Fibroblast of lung (primary cell): ENCODE data around the gene QSOX1. TPM values are rescaled to one million over a fixed set of nuclear protein-coding genes. Genes with fewer than 3 reads are reported as not detected.
"Not testable (repeated sequence)": the region's sequence is repeated elsewhere in the genome, so short reads cannot be mapped to it uniquely, and the experiment has no call there.

Source experiments
- DNase-seq, 2 donors: peaks; one replicate each; pipeline versions ENCODE4 v3.0.0 to v3.0.0-alpha.2; 2010; ENCODE audit warnings: low read depth in 2 of 2
- H2AFZ ChIP-seq: 2 replicates; pipeline ENCODE4 v1.5.1; 2012; ENCODE audit warnings: low read length, control low read depth, inconsistent platforms
- H3K27ac ChIP-seq: 2 replicates; pipeline ENCODE4 v1.5.1; 2011; ENCODE audit warnings: low read length, control low read depth; ENCODE audit not compliant: insufficient read depth
- H3K27me3 ChIP-seq: 2 replicates; pipeline ENCODE4 v1.5.1; 2011; ENCODE audit warnings: mild to moderate bottlenecking, low read length; ENCODE audit not compliant: control insufficient read depth, insufficient read depth
- H3K36me3 ChIP-seq: 2 replicates; pipeline ENCODE4 v1.5.1; 2011; ENCODE audit warnings: low read length; ENCODE audit not compliant: control insufficient read depth, insufficient read depth
- H3K4me1 ChIP-seq: 2 replicates; pipeline ENCODE4 v1.5.1; 2011; ENCODE audit warnings: low read length; ENCODE audit not compliant: control insufficient read depth, insufficient read depth; ENCODE audit errors: extremely low read depth
- H3K4me2 ChIP-seq: 2 replicates; pipeline ENCODE4 v1.5.1; 2011; ENCODE audit warnings: low read length, control low read depth; ENCODE audit not compliant: insufficient read depth; ENCODE audit errors: extremely low read depth
- H3K4me3 ChIP-seq, 4 experiments: fragments of 200-600 bp in 1 of 4; sonication (generic) in 1 of 4; replicated peaks in 1 of 4; 2 replicates each; pipeline ENCODE4 v1.5.1; 2011 to 2016; ENCODE audit warnings: low read length in 4 of 4, low read depth in 3 of 4, mild to moderate bottlenecking in 3 of 4, control low read depth in 2 of 4, inconsistent platforms in 1 of 4, mixed read lengths in 1 of 4; ENCODE audit not compliant: insufficient read depth in 1 of 4; ENCODE audit errors: control extremely low read depth in 1 of 4
- H3K79me2 ChIP-seq: 2 replicates; pipeline ENCODE4 v1.5.1; 2012; ENCODE audit warnings: mild to moderate bottlenecking, low read length, inconsistent platforms; ENCODE audit not compliant: control insufficient read depth, insufficient read depth
- H3K9ac ChIP-seq: 2 replicates; pipeline ENCODE4 v1.5.1; 2011; ENCODE audit warnings: mild to moderate bottlenecking, low read length, control low read depth; ENCODE audit not compliant: insufficient read depth
- H3K9me3 ChIP-seq: 2 replicates; pipeline ENCODE4 v1.5.1; 2012; ENCODE audit warnings: low read depth, low read length; ENCODE audit not compliant: control insufficient read depth, insufficient read depth
- H4K20me1 ChIP-seq: 2 replicates; pipeline ENCODE4 v1.5.1; 2011; ENCODE audit warnings: low read length; ENCODE audit not compliant: control insufficient read depth, insufficient read depth; ENCODE audit errors: extremely low read depth
- EZH2 ChIP-seq: IDR thresholded peaks from 2 replicates; pipeline ENCODE4 v1.5.1; 2012; ENCODE audit warnings: low read length, control low read depth, mild to moderate bottlenecking; ENCODE audit errors: missing control alignments
- polyA plus RNA-seq, 2 donors: library from polyadenylated mRNA; depleted of rRNA in 1 of 2; stranded (reverse) in 1 of 2; unstranded in 1 of 2; fragments of >200 nt; gene quantifications; 2 replicates each; pipeline ENCODE4 v1.2.1, GENCODE V29; 2011 to 2012; ENCODE audit warnings: missing spikeins in 1 of 2
- total RNA-seq: library from RNA; depleted of rRNA; stranded (reverse); fragments of >200 nt; gene quantifications from 2 replicates; pipeline ENCODE4 v1.2.1, GENCODE V29; 2014
- TF ChIP-seq, protein P1 (sequence below), 2 donors: IDR thresholded peaks in 1 of 2; conservative IDR thresholded peaks in 1 of 2; 1 replicate in 1 of 2; 2 replicates in 1 of 2; pipeline ENCODE4 v1.5.1; 2011 to 2012; ENCODE audit warnings: low read length in 2 of 2, control low read depth in 1 of 2, inconsistent platforms in 1 of 2, low read depth in 1 of 2, mild to moderate bottlenecking in 1 of 2

The QSOX1 gene
- total and polyA plus RNA-seq, 2 donors (not counting 1 experiment from before 2014, with no cell fraction given), result 799 to 1,312 TPM

DNA sequence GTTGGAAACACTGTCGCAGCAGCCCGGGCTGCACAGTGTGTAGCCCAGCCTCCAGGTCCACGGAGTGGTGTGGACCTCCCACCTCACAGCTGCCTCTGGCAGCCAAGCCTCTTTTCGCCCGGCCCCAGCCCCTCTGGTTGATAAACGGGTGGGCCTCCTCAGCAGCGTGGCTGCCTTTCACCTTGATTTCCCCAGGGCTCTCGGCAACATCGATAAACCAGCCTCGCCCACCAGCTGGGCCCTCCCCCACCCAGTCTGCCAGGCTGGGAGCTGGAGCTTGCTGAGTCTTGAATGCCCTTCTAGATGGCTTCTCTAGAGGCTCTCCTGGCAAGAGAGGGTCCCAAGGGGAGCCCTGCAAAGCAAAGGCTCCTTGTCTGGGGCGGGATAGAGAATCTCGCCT lies 44.3 kb downstream of the QSOX1 start:
- Histone ChIP-seq H3K9me3 (no peaks in the 10 kb centered on the region), H3K4me3 (no peak overlapping the region), H3K4me1 (no peaks in the 10 kb centered on the region), H3K9ac (no peak overlapping the region), H2AFZ (no peak overlapping the region), H3K27ac (no peak overlapping the region), H4K20me1 (no peaks in the 10 kb centered on the region), H3K79me2 (no peaks in the 10 kb centered on the region), H3K27me3 (no peaks in the 10 kb centered on the region), H3K36me3 (peaks cover 35% of the 10 kb centered on the region), H3K4me2 (no peak overlapping the region)
- no peak for TF ChIP-seq EZH2
- TF ChIP-seq, protein P1, sequence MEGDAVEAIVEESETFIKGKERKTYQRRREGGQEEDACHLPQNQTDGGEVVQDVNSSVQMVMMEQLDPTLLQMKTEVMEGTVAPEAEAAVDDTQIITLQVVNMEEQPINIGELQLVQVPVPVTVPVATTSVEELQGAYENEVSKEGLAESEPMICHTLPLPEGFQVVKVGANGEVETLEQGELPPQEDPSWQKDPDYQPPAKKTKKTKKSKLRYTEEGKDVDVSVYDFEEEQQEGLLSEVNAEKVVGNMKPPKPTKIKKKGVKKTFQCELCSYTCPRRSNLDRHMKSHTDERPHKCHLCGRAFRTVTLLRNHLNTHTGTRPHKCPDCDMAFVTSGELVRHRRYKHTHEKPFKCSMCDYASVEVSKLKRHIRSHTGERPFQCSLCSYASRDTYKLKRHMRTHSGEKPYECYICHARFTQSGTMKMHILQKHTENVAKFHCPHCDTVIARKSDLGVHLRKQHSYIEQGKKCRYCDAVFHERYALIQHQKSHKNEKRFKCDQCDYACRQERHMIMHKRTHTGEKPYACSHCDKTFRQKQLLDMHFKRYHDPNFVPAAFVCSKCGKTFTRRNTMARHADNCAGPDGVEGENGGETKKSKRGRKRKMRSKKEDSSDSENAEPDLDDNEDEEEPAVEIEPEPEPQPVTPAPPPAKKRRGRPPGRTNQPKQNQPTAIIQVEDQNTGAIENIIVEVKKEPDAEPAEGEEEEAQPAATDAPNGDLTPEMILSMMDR (conservative IDR thresholded peaks at IDR 0.05 in 1 of 2, IDR thresholded peaks at IDR 0.05 in 1 of 2; ENCODE audit: low read depth in 1 of 2, low read length in 2 of 2), result no peak
- no peak for DNase-seq

DNA sequence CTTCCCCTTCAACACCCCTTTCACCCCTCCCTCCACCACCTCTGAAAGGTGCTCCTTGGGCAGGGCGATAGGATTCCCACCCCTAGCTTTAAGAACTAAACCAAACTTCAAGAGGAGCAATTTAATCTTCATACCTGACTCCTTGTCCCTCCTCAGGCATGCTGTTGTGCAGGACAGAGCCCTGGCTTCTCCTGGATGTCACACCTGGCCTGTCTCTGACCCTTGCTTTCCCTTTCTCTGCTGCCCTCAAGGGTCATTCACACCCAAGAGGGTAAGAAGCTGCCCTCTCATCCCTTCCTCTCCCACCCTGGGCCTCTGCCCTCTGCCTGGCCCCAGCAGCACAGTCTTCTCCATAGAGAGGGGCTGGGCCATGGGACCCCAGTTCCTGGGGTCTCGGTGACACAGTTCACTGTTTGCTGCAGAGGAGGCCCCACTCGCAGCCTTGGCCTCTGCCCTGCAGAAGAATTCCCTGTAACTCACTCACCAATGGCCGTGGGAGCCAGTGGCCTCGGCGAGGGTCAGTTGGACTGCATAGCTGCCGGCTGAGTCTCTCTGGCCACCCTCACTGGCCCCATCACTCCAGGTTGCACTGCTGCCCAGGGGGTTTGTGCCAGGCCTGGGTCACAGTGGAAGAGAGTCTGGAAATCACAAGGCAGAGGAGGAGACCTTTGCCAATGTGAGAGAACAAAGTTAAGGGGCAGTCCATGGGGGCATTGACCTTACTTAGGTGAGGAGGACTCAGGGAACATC lies 47.0 kb downstream of the QSOX1 start:
- Histone ChIP-seq H3K4me1 (no peaks in the 10 kb centered on the region), H3K9me3 (no peaks in the 10 kb centered on the region), H3K79me2 (no peaks in the 10 kb centered on the region), H4K20me1 (no peaks in the 10 kb centered on the region), H3K36me3 (peaks cover 20% of the 10 kb centered on the region), H3K27ac (no peak overlapping the region), H3K4me3 (no peak overlapping the region), H3K4me2 (no peak overlapping the region), H3K9ac (no peak overlapping the region), H2AFZ (no peak overlapping the region), H3K27me3 (no peaks in the 10 kb centered on the region)
- DNase-seq, result no peak
- TF ChIP-seq, protein P1 (conservative IDR thresholded peaks at IDR 0.05 in 1 of 2, IDR thresholded peaks at IDR 0.05 in 1 of 2; ENCODE audit: low read depth in 1 of 2, low read length in 2 of 2), result no peak
- TF ChIP-seq EZH2, result no peak

DNA sequence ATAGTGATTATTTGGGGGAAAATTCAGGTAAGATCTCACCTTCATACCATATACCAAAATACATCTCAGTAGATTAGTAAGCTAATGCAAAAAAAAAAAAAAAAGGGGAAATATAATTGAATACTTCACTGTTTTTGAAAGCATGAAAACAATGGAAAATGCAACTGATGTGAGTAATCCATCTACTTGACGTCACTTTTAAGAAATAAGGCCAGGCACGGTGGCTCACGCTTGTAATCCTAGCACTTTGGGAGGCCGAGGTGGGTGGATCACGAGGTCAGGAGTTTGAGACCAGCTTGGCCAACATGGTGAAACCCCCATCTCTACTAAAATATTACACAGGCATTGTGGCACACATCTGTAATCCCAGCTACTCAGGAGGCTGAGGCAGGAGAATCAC lies 47.9 kb downstream of the QSOX1 start:
- H3K27me3 ChIP-seq, result not testable (repeated sequence)

More for the DNA sequence above, 47.9 kb downstream of the QSOX1 start:
- not testable (repeated sequence) for H4K20me1 ChIP-seq, H3K9ac ChIP-seq, DNase-seq, H3K4me2 ChIP-seq, H3K4me3 ChIP-seq, H2AFZ ChIP-seq, H3K27ac ChIP-seq, H3K9me3 ChIP-seq, H3K4me1 ChIP-seq, H3K79me2 ChIP-seq
- H3K36me3 ChIP-seq, result peaks cover 14% of the 10 kb centered on the region
